Measurements from ENCODE around the gene NR2F6. TPM values are rescaled to one million over a fixed set of nuclear protein-coding genes. Genes with fewer than 3 reads are reported as not detected.

Gene NR2F6
- total RNA-seq, 1 donor from 2014 or later, result 50.5 TPM

GRCh38 chr19:17220207-17220758, 25.4 kb downstream of the NR2F6 start:
- no peak for DNase-seq (ENCODE audit: low spot score)
- intact Hi-C loops (cut with DNase I), result no loop called here

GRCh38 chr19:17219286-17219685, 26.4 kb downstream of the NR2F6 start:
- no peak for DNase-seq (ENCODE audit: low spot score)
- intact Hi-C loops (cut with DNase I), result no loop called here

- DNase-seq (ENCODE audit: low spot score), result no peak
These were observed 29.6 kb downstream of the NR2F6 start for GRCh38 chr19:17216058-17216670.

GRCh38 chr19:17215127-17215971, 30.4 kb downstream of the NR2F6 start, which contains the start of gene USE1:
USE1 (plus strand) TSS chr19:17215357; CDS start chr19:17215406, 49 bp downstream.
- intact Hi-C loops (cut with DNase I), result loop anchor here (2.0 kb wide), 1 partner anchor 51 kb away; the partner anchor contains the start of gene BABAM1
- peak; percentile 96 for DNase-seq (ENCODE audit: low spot score)

More at GRCh38 chr19:17216058-17216670, 29.6 kb downstream of the NR2F6 start:
- intact Hi-C loops (cut with DNase I), result no loop called here

GRCh38 chr19:17214508-17215126, 31.1 kb downstream of the NR2F6 start:
- intact Hi-C loops (cut with DNase I), result loop anchor here (2.0 kb wide), 1 partner anchor 52 kb away; the partner anchor contains the start of gene BABAM1
- DNase-seq (ENCODE audit: low spot score), result no peak

- intact Hi-C loops (cut with DNase I), result no loop called here
- no peak for DNase-seq (ENCODE audit: low spot score)
These were observed 32.4 kb downstream of the NR2F6 start for GRCh38 chr19:17213334-17213733.

- intact Hi-C loops (cut with DNase I), result no loop called here
- DNase-seq (ENCODE audit: low spot score), result no peak
These were observed 33.9 kb downstream of the NR2F6 start for GRCh38 chr19:17211547-17212446.

- intact Hi-C loops (cut with DNase I), result no loop called here
- DNase-seq (ENCODE audit: low spot score), result no peak
These were observed 35.4 kb downstream of the NR2F6 start for GRCh38 chr19:17210296-17210695.

- intact Hi-C loops (cut with DNase I), result no loop called here
These were observed 36.3 kb downstream of the NR2F6 start for GRCh38 chr19:17209126-17210036.

GRCh38 chr19:17206736-17207581, 38.8 kb downstream of the NR2F6 start:
- DNase-seq (ENCODE audit: low spot score), result no peak
- intact Hi-C loops (cut with DNase I), result no loop called here

More at GRCh38 chr19:17209126-17210036, 36.3 kb downstream of the NR2F6 start:
- no peak for DNase-seq (ENCODE audit: low spot score)

GRCh38 chr19:17205237-17206140, 40.2 kb downstream of the NR2F6 start:
- intact Hi-C loops (cut with DNase I), result loop anchor here (1.0 kb wide), 1 partner anchor 77 kb away; no protein-coding TSS in a partner anchor
- no peak for DNase-seq (ENCODE audit: low spot score)

- intact Hi-C loops (cut with DNase I), result no loop called here
- DNase-seq (ENCODE audit: low spot score), result no peak
These were observed 43.0 kb downstream of the NR2F6 start for GRCh38 chr19:17202713-17203112.

- intact Hi-C loops (cut with DNase I), result no loop called here
- DNase-seq (ENCODE audit: low spot score), result no peak
These were observed 43.5 kb downstream of the NR2F6 start for GRCh38 chr19:17202249-17202648.

- intact Hi-C loops (cut with DNase I), result no loop called here
- no peak for DNase-seq (ENCODE audit: low spot score)
These were observed 45.2 kb downstream of the NR2F6 start for GRCh38 chr19:17200408-17201079.

GRCh38 chr19:17197666-17198065, 48.1 kb downstream of the NR2F6 start:
- no peak for DNase-seq (ENCODE audit: low spot score)
- intact Hi-C loops (cut with DNase I), result no loop called here

Measured in cardiac septum (tissue), 1 donor.